ENCODE results near the gene ARHGAP40. TPM values are rescaled to one million over a fixed set of nuclear protein-coding genes. Genes with fewer than 3 reads are reported as not detected.

ARHGAP40 gene
- total RNA-seq = 0.09 TPM in 1 of 2 replicates, not detected in the other

GRCh38 chr20:38601216-38602184 lies at the start of gene ARHGAP40:
Gene ARHGAP40, plus strand, starts transcription at chr20:38601809.
- DNase-seq = peak; percentile 45

DNA sequence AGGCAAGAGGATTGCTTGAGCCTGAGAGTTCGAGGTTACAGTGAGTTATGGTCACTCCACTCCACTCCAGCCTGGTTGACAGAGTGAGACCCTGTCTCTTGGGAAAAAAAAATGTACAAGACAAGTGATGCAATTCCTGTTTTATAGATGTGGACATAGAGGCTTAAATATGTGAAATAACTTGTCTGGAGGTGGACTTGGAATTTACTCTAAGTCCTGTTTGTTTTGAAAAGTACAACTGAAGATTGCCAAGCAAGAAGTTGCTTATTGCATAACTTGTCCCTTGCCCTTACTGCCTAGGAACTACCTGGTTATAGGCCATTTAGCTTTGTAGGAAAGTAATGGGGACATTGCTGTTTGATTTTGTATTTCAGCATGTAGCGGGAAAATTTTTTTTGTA lies 46.6 kb upstream of the ARHGAP40 start:
- DNase-seq = no peak

DNA sequence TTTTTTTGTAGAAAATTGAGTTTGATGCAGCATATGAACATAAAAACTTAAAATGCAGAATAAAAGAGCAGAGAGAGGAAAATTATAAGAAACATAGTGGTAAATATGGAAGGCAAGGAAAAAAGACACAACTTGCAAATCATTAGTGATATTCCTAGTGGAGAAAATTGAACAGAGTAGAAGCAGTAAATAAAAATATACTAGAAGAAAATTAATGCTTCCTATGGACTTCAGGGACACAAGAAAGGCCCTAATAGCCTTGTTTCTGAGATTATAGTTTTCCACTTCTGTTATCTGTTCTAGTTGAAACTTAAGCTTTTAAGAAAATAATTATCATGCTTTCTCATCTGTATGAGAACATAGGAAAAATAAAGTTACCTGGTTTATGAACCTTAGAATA lies 46.2 kb upstream of the ARHGAP40 start:
- no peak for DNase-seq

DNA sequence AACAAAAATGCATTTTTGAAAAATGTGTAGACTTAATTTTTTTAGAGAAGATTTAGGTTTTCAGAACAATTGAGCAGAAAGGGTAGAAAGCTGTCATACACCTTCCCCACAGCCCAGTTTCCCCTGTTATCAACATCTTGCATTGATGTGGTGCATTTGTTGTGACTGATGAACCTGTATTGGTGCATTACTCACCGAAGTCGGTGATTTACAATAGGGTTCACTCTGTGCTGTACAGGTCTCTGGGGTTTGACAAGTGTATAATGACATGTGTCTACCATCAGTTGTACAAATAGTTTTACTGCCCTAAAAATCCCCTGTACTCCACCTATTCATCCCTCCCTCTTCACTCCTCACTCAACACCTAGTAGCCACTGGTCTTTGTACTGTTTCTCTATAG lies 44.4 kb upstream of the ARHGAP40 start:
- no peak for DNase-seq

GRCh38 chr20:38558596-38559360 lies 42.8 kb upstream of the ARHGAP40 start:
- DNase-seq = peak; percentile 47

DNA sequence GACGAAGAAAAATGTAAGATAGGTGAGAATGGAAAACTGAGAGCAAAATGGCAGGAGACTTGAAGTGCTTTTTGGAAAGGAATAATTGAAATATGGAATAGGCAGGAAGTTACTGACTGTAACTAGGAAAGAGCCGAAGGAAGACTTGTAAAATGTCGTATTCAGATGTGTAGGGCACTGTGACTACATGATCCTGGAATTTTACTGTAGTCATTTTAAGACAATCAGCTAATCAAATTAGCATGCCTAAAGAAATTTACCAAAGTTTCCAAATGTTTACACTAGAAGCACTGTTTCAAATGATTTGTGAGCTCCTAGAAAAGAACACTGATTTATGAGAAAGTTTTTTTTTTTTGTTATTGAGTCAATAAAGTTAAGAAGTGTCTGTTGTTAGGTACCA lies 41.8 kb upstream of the ARHGAP40 start:
- no peak for DNase-seq

DNA sequence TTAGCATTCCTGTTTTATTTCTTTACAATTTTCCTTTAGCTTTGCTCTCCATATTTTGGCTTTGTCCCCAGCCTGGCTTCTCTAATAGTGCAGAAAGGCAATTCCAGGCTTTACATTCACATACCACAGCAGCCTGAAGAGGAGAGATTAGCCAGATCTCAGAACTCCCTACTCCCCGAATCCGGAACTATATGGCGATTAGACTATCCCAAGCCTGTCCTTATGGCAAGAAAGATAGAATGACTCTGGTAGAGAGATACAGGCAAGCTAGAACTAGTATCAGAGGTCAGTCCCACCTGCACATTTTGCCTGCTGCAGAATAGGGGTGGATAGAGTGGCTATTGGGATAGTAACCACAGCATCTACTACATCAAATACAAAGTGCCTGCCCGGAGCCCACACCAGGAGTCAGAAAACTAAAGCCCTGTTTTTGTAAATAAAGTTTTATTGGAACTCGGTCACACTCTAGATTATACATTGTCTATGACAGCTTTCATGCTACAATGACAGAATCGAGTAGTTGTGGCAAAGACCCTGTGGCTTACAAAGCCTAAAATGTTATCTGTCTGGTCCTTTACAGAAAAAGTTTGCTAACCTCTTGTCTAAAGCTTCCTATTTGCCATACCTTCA lies 37.7 kb upstream of the ARHGAP40 start:
- no peak for DNase-seq

GRCh38 chr20:38564680-38565079 lies 36.9 kb upstream of the ARHGAP40 start:
- no peak for DNase-seq

DNA sequence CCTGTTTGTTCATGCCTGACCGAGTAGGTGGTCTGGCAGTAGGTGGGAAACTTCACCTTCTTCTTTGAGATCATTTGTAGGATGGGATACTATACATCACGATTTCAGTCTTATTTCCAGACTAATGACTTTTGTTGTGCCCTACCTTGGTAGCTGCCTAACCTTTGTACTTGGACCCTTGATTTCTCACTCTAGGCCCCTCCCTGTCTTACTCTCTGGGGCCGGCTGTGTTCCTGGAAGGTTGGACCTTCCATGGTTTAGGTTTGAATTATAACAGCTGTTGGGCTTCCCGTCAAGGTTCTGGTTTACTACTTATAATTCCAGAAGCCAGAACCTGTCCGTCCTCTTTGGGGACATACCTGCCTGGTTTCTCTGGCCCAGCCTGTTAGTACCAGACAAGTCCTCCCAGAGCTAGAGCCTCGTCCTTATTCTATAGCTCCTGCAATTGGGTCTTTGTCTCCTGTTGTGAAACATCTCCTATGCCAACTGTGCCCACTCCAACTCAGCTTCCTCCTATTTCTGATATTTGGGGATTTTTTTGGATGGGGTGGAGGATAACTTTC lies 35.5 kb upstream of the ARHGAP40 start:
- DNase-seq = no peak

GRCh38 chr20:38569747-38570525 lies 31.7 kb upstream of the ARHGAP40 start:
- no peak for DNase-seq

DNA sequence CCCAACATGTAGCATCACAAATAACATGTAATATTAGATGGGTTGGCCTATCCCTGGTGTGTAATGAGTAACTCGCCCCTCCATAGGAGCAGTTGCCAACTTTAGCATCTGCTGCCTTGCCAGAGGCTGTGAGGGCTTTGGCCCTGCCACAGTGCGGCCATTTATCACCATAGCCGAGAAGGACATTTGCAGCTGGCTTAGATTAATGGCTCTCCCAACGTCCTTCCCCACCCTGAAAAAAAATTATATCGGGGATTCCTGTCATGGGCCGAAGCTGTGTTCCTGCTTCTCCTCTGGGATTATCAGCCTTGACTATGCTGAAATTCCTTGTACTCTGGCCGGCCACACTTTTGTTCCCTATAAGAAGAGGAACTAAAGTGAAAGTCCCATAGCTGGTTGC lies 28.2 kb upstream of the ARHGAP40 start:
- DNase-seq = no peak

DNA sequence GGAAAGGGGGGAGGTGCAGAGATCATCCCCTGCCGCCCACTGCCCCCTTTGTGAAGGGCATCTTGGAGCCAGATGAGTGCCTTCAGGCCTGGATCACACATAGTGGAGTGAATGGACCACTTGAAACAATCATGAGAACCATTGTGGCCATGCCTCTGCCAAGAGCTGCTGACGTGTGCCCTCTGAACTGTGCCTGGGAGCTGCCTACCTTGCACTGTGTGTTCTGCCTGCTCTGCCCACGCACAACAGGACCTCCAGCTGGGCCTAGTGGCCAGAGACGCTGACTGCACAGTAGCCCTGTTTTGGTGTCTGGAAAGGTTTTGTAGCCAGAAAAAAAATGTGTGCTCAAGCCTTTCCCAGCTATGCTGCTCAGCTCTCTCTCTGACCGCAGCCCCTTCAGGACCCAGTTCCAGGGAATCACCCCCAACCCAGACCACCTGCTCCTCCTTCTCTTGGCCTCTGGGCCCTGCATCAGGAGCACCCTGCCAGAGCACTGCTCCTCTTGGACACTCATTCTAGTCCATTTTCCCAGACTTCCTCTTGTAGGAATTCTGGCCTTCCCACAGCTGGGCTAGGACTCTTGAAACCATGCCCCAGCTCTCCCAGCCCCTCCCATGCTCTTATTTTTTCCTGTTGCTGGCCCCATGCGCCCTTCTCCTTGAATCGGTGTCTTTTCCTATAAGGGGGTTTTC lies 22.2 kb upstream of the ARHGAP40 start:
- no peak for DNase-seq

DNA sequence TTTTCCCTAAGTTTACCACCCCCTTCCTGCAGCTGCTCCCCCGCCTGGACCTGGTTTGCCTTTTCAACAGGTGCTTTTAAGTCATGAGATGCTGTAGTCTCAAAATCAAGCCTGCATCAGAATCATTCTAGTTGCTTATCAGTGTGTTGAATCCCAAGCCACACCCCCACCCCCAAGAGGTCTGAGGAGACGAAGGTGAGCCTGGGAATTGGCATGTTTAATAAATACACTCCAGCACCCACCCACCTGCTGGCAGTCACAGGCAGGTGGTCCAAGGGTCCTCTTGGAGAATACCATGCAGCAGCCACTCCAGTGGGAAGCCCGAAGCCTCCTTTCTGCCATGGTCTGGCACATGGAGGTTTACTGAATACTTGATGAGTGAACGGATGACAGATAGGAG lies 21.7 kb upstream of the ARHGAP40 start:
- DNase-seq = no peak

- DNase-seq = no peak
Observed at GRCh38 chr20:38581013-38581412, 20.6 kb upstream of the ARHGAP40 start, which contains the start of gene ADIG. Gene ADIG, plus strand, starts transcription at chr20:38581197. Its CDS starts 54 bp downstream, at chr20:38581251.

- DNase-seq = no peak
Observed at GRCh38 chr20:38581830-38582358, 19.7 kb upstream of the ARHGAP40 start.

DNA sequence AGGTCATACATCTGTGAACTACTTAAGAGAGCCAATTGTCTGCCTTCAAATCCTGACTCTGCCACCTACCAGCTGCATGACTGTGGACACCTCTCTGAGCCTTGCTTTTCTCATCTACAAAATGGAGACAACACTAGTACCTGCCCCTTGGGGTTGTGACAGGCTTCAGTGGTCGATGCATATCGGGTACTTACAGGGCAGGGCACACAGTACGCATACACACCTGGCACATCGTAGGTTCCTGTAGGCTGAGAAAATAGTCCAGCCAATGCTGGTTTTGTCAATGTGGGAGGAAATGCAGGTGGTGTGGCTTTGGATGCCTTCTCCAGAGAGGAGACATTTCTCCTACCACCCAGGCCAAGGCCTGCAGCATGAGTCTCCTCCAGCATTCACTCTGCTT lies 18.3 kb upstream of the ARHGAP40 start:
- DNase-seq = no peak

DNA sequence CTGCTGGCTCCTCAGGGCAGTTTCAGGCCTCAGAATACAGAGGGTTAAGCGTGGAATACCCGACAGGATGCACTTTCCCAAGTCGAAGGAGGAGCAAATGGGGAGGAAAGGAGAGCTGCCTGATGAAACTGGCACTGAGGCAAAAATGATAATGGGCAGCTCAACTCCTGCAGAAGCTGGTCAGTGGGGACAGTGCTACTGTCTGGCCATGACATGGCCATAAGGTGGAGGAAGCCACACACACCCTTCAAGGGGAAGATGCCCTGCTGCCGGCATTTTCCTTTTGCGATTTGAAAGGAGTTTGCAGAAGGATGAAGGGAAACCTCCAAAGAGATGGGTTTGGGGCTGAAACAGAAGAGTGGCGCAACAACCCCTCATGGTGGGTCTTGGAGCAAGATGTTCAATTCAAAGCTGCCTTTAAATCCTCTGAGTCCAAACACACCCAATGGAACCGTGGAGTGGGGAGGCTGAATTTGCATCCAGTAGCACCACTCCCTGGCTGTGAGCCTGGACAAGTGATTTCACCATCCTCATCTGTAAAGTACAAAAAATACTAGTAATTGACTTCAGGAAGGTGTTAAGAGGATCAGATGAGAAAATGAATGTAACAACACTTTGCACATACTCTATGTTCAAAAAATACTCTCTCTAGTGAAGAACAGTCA lies 17.4 kb upstream of the ARHGAP40 start:
- no peak for DNase-seq

DNA sequence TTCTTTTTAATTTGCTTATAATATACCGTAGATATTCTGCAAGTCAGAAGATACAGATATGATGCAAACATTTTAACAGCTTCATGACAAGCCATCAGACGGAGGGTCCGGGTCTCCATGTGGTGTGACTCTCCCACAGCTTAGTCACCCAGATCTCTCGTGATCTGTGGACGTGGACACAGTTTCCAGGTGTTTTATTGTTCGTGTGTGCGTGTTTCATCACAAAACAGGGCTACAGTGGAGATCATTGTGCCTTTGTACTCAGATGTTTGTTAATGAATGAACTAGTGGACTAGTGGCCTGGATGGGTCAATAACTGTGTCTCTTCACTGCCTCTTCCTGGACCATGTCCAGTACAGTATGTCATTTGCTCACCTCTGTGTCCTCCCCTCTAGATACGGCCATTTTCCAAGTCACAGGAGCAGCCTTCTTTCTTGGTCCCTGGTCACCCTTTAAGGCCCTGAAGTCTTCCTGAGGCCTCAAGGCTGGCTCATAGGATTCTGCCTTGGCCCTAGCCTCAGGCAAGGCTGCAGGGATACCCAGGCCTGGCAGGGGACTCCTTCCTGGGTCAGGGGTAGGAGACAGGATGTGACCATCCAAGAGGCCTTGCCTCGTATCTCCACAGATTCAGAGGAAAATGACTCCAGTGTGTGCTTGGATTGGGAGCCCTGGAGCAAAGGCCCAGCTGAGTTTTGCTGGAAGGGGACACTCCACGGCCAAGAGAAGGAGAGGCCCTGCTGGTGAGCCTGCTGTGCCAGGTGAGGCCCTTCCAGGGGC lies 16.0 kb upstream of the ARHGAP40 start:
- DNase-seq = no peak

DNA sequence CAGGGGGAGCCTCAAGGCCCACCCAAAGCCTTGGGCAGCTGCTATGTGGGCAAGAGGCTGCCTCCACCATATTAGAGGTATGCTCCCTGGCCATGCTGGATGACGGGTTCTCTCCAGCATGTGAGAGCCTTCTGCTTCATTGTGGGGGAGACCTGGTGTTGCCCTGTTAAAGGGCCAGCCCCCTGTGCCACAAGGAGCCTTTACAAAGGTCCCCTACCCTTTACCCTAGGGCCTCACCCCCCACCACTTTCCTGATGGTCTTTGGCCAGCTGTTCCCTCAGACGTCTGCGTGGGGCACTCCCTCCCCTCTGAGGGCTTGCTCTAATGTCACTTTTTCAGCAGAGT lies 15.5 kb upstream of the ARHGAP40 start:
- no peak for DNase-seq

- DNase-seq = no peak
Observed at GRCh38 chr20:38588303-38588702, 13.3 kb upstream of the ARHGAP40 start.
